ENCODE results near the gene AHCYL1. TPM values are rescaled to one million over a fixed set of nuclear protein-coding genes. Genes with fewer than 3 reads are reported as not detected.
A peak's percentile ranks its signal among the peaks of the same experiment; 100 is the strongest.

The AHCYL1 gene
- total and polyA plus RNA-seq, 7 experiments from 2014 or later, result 16.6 to 60.1 (median 41.3) TPM

GRCh38 chr1:110033421-110033820 is 48.9 kb downstream of the AHCYL1 start:
- peak overlapping the region; percentile 48 for H3K4me3 ChIP-seq (ENCODE audit: low read length)
- intact Hi-C loops (cut with micrococcal nuclease), result loop anchor here (5.0 to 10.0 kb wide), 6 partner anchors 179 to 1724 kb away; partner anchors contain the start of genes CLCC1 (in 2 of the 2), ATP5PB (in 1 of the 2), DDX20 (in 1 of the 2) and KCNC4 (in 1 of the 2)
- POLR2A ChIA-PET, result interaction anchor here (5.1 kb wide), 1 partner anchor 305 kb away, joined by 31 read pairs; the partner anchor contains the start of gene RBM15

GRCh38 chr1:110034040-110034450 is 49.5 kb downstream of the AHCYL1 start:
- Mint-ChIP-seq H3K36me3 (peaks cover 3 to 11% (median 5%) of the 10 kb centered on the region in 5 donors), H3K4me3 (peak overlapping the region; percentile 81 to 98 (median 95)), H3K27me3 (no peaks in the 10 kb centered on the region), H3K4me1 (peaks cover 32 to 72% (median 57%) of the 10 kb centered on the region in 7 donors), H3K27ac (peak overlapping the region; percentile 81 to 98 (median 95)), H3K9me3 (peaks cover 0 to 2% (median 0%) of the 10 kb centered on the region in 11 donors)
- H3K4me3 ChIP-seq (ENCODE audit: low read length), result peak overlapping the region; percentile 48
- ATAC-seq (no peak), DNase-seq (no peak)
- peaks cover 31% of the 10 kb centered on the region in 2 donors for H3K4me1 ChIP-seq (ENCODE audit: control insufficient read depth in 2 of 2, insufficient read depth in 2 of 2, low read length in 2 of 2)
- no peaks in the 10 kb centered on the region for H3K9me3 ChIP-seq (ENCODE audit: control insufficient read depth in 2 of 3, low read length in 3 of 3)
- ChIA-PET POLR2A (interaction anchor here (0.6 to 5.1 kb wide), 9 partner anchors 22 to 751 kb away, joined by 3 to 31 read pairs (median 4); partner anchors contain the start of genes AHCYL1, PSRC1 and RBM15), CTCF (interaction anchor here (0.6 to 1.5 kb wide), 5 partner anchors 8 to 550 kb away, joined by 3 to 4 read pairs (median 3); partner anchors contain the start of gene ATXN7L2)
- intact Hi-C loops (cut with micrococcal nuclease), result loop anchor here (1.0 to 10.0 kb wide), 18 partner anchors 19 to 1723 kb away; partner anchors contain the start of genes AHCYL1 (in 2 of the 2), CLCC1 (in 2 of the 2), GNAI3 (in 2 of the 2) and KCNC4 (in 2 of the 2)
- H3K27ac ChIP-seq (ENCODE audit: low read depth, low read length), result peak overlapping the region; percentile 97
- peaks cover 5 to 16% (median 5%) of the 10 kb centered on the region in 3 experiments for H3K36me3 ChIP-seq (ENCODE audit: control insufficient read depth in 2 of 3, insufficient read depth in 3 of 3, low read length in 3 of 3)
- H3K27me3 ChIP-seq (ENCODE audit: control insufficient read depth in 2 of 2, insufficient read depth in 2 of 2, low read length in 2 of 2), result no peaks in the 10 kb centered on the region

More at GRCh38 chr1:110033421-110033820, 48.9 kb downstream of the AHCYL1 start:
- Histone ChIP-seq H3K27ac (ENCODE audit: low read depth, low read length) (no peak overlapping the region), H3K27me3 (ENCODE audit: control insufficient read depth in 2 of 2, insufficient read depth in 2 of 2, low read length in 2 of 2) (no peaks in the 10 kb centered on the region), H3K9me3 (ENCODE audit: control insufficient read depth in 2 of 3, low read length in 3 of 3) (no peaks in the 10 kb centered on the region), H3K4me1 (ENCODE audit: control insufficient read depth in 2 of 2, insufficient read depth in 2 of 2, low read length in 2 of 2) (peaks cover 31% of the 10 kb centered on the region in 2 donors), H3K36me3 (ENCODE audit: control insufficient read depth in 2 of 3, insufficient read depth in 3 of 3, low read length in 3 of 3) (peaks cover under 1 to 10% (median 4%) of the 10 kb centered on the region in 3 experiments)
- peak overlapping the region in 8 of 10 donors; percentile 81 to 98 (median 95) for H3K4me3 Mint-ChIP-seq
- peaks cover 32 to 69% (median 57%) of the 10 kb centered on the region in 7 donors for H3K4me1 Mint-ChIP-seq
- CTCF ChIA-PET, result interaction anchor here (1.2 kb wide), 1 partner anchor 27 kb away, joined by 3 read pairs; no protein-coding TSS in a partner anchor
- no peak for DNase-seq
- H3K36me3 Mint-ChIP-seq, result peaks cover 0 to 5% (median 4%) of the 10 kb centered on the region in 5 donors
- peak overlapping the region; percentile 81 to 98 (median 95) for H3K27ac Mint-ChIP-seq
- H3K9me3 Mint-ChIP-seq, result peaks cover 0 to 2% (median 0%) of the 10 kb centered on the region in 11 donors
- no peaks in the 10 kb centered on the region for H3K27me3 Mint-ChIP-seq
- no peak for ATAC-seq

GRCh38 chr1:110034451-110035235 is 50.1 kb downstream of the AHCYL1 start, which contains the start of gene STRIP1:
Gene STRIP1 (plus strand): TSS chr1:110034624. CDS start chr1:110034638, 14 bp downstream.
- H3K4me1 ChIP-seq (ENCODE audit: control insufficient read depth in 2 of 2, insufficient read depth in 2 of 2, low read length in 2 of 2), result peaks cover 31% of the 10 kb centered on the region in 2 donors
- peaks cover 0 to 2% (median 0%) of the 10 kb centered on the region in 11 donors for H3K9me3 Mint-ChIP-seq
- ChIA-PET POLR2A (interaction anchor here (0.6 to 5.1 kb wide), 11 partner anchors 21 to 751 kb away, joined by 3 to 31 read pairs (median 3); partner anchors contain the start of genes AHCYL1, GNAI3, PSRC1 and RBM15), CTCF (interaction anchor here (0.6 to 1.5 kb wide), 6 partner anchors 9 to 551 kb away, joined by 3 to 4 read pairs (median 3); partner anchors contain the start of gene ATXN7L2)
- intact Hi-C loops (cut with micrococcal nuclease), result loop anchor here (1.0 to 10.0 kb wide), 18 partner anchors 18 to 1723 kb away; partner anchors contain the start of genes AHCYL1 (in 2 of the 2), CLCC1 (in 2 of the 2), DDX20 (in 2 of the 2) and GNAI3 (in 2 of the 2)
- H3K27me3 ChIP-seq (ENCODE audit: control insufficient read depth in 2 of 2, insufficient read depth in 2 of 2, low read length in 2 of 2), result no peaks in the 10 kb centered on the region
- peaks cover 32 to 70% (median 57%) of the 10 kb centered on the region in 7 donors for H3K4me1 Mint-ChIP-seq
- H3K27me3 Mint-ChIP-seq, result no peaks in the 10 kb centered on the region
- H3K27ac Mint-ChIP-seq, result peak within 1 kb of the TSS; percentile 81 to 98 (median 95)
- H3K27ac ChIP-seq (ENCODE audit: low read depth, low read length), result peak within 1 kb of the TSS; percentile 97
- no peaks in the 10 kb centered on the region for H3K9me3 ChIP-seq (ENCODE audit: control insufficient read depth in 2 of 3, low read length in 3 of 3)
- H3K4me3 ChIP-seq (ENCODE audit: low read length), result peak within 1 kb of the TSS; percentile 48
- peaks cover 5 to 14% (median 6%) of the 10 kb centered on the region in 5 donors for H3K36me3 Mint-ChIP-seq
- DNase-seq (peak; percentile 78 to 96 (median 93)), ATAC-seq (peak; percentile 97)
- H3K4me3 Mint-ChIP-seq, result peak within 1 kb of the TSS; percentile 92 to 98 (median 95)
- H3K36me3 ChIP-seq (ENCODE audit: control insufficient read depth in 2 of 3, insufficient read depth in 3 of 3, low read length in 3 of 3), result peaks cover 5 to 22% (median 5%) of the 10 kb centered on the region in 3 experiments

GRCh38 chr1:110035236-110035752 is 50.7 kb downstream of the AHCYL1 start:
- H3K27me3 ChIP-seq (ENCODE audit: control insufficient read depth in 2 of 2, insufficient read depth in 2 of 2, low read length in 2 of 2), result no peaks in the 10 kb centered on the region
- Mint-ChIP-seq H3K4me3 (peak overlapping the region; percentile 88 to 98 (median 94)), H3K4me1 (peaks cover 32 to 65% (median 57%) of the 10 kb centered on the region in 7 donors), H3K9me3 (peaks cover 0 to 2% (median 0%) of the 10 kb centered on the region in 11 donors), H3K27me3 (no peaks in the 10 kb centered on the region), H3K27ac (peak overlapping the region; percentile 59 to 98 (median 90)), H3K36me3 (peaks cover 5 to 14% (median 6%) of the 10 kb centered on the region in 5 donors)
- peak overlapping the region; percentile 48 for H3K4me3 ChIP-seq (ENCODE audit: low read length)
- no peaks in the 10 kb centered on the region for H3K9me3 ChIP-seq (ENCODE audit: control insufficient read depth in 2 of 3, low read length in 3 of 3)
- ATAC-seq, result no peak
- peaks cover 5 to 29% (median 5%) of the 10 kb centered on the region in 3 experiments for H3K36me3 ChIP-seq (ENCODE audit: control insufficient read depth in 2 of 3, insufficient read depth in 3 of 3, low read length in 3 of 3)
- intact Hi-C loops (cut with micrococcal nuclease), result loop anchor here (2.0 to 10.0 kb wide), 7 partner anchors 18 to 1722 kb away; partner anchors contain the start of genes ATP5PB (in 1 of the 2), CLCC1 (in 1 of the 2), CYB561D1 (in 1 of the 2) and DDX20 (in 1 of the 2)
- peak overlapping the region; percentile 97 for H3K27ac ChIP-seq (ENCODE audit: low read depth, low read length)
- H3K4me1 ChIP-seq (ENCODE audit: control insufficient read depth in 2 of 2, insufficient read depth in 2 of 2, low read length in 2 of 2), result peaks cover 25 to 26% of the 10 kb centered on the region in 2 donors
- CTCF ChIA-PET, result interaction anchor here (0.6 to 1.5 kb wide), 2 partner anchors 17 to 47 kb away, joined by 3 read pairs; no protein-coding TSS in a partner anchor
- POLR2A ChIA-PET, result interaction anchor here (0.7 to 5.1 kb wide), 7 partner anchors 27 to 585 kb away, joined by 3 to 31 read pairs (median 4); partner anchors contain the start of genes AHCYL1, GNAI3 and RBM15
- no peak for DNase-seq

- no peaks in the 10 kb centered on the region for H3K27me3 ChIP-seq (ENCODE audit: control insufficient read depth in 2 of 2, insufficient read depth in 2 of 2, low read length in 2 of 2)
- intact Hi-C loops (cut with micrococcal nuclease), result loop anchor here (5.0 to 10.0 kb wide), 3 partner anchors 1073 to 1719 kb away; partner anchors contain the start of genes ATP5PB (in 1 of the 2), CLCC1 (in 1 of the 2), DDX20 (in 1 of the 2) and WDR77 (in 1 of the 2)
- Mint-ChIP-seq H3K4me3 (no peak overlapping the region), H3K4me1 (peaks cover 15 to 39% (median 31%) of the 10 kb centered on the region in 7 donors), H3K9me3 (no peaks in the 10 kb centered on the region), H3K36me3 (peaks cover 6 to 37% (median 18%) of the 10 kb centered on the region in 5 donors), H3K27ac (no peak overlapping the region), H3K27me3 (no peaks in the 10 kb centered on the region)
- H3K4me1 ChIP-seq (ENCODE audit: control insufficient read depth in 2 of 2, insufficient read depth in 2 of 2, low read length in 2 of 2), result peaks cover 17 to 19% of the 10 kb centered on the region in 2 donors
- DNase-seq (no peak), ATAC-seq (no peak)
- H3K27ac ChIP-seq (ENCODE audit: low read depth, low read length), result no peak overlapping the region
- no peak overlapping the region for H3K4me3 ChIP-seq (ENCODE audit: low read length)
- POLR2A ChIA-PET, result no interaction called here
- H3K36me3 ChIP-seq (ENCODE audit: control insufficient read depth in 2 of 3, insufficient read depth in 3 of 3, low read length in 3 of 3), result peaks cover 5 to 58% (median 17%) of the 10 kb centered on the region in 3 experiments
- CTCF ChIA-PET, result no interaction called here
- H3K9me3 ChIP-seq (ENCODE audit: control insufficient read depth in 2 of 3, low read length in 3 of 3), result no peaks in the 10 kb centered on the region
Measured at GRCh38 chr1:110038271-110038670, 53.7 kb downstream of the AHCYL1 start.
